Bronchial epithelial cell (primary cell): ENCODE results near the gene VWA1. TPM values are rescaled to one million over a fixed set of nuclear protein-coding genes. Genes with fewer than 3 reads are reported as not detected.

Experiments
- DNase-seq: peaks from one replicate; pipeline ENCODE4 v3.0.0-alpha.2; 2010; ENCODE audit warnings: low read depth
- FAIRE-seq: peaks from 2 replicates; lab custom pipeline; 2011; peaks lifted over from hg19 to GRCh38; lab: Jason Lieb, UNC
- H3K27me3 ChIP-seq: 2 replicates; pipeline ENCODE4 v1.5.1; 2011; ENCODE audit warnings: low read length; ENCODE audit not compliant: control insufficient read depth, insufficient read depth
- H3K36me3 ChIP-seq: 2 replicates; pipeline ENCODE4 v1.5.1; 2011; ENCODE audit warnings: low read length; ENCODE audit not compliant: control insufficient read depth, insufficient read depth
- H3K4me3 ChIP-seq: 2 replicates; pipeline ENCODE4 v1.5.1; 2011; ENCODE audit warnings: mild to moderate bottlenecking, low read depth, low read length, control low read depth
- total RNA-seq: library from RNA; depleted of rRNA; stranded (reverse); fragments of >200 nt; gene quantifications from 2 replicates; pipeline ENCODE4 v1.2.1, GENCODE V29; 2014
- TF ChIP-seq, protein P1 (sequence below): IDR thresholded peaks from 2 replicates; pipeline ENCODE4 v1.5.1; 2011; ENCODE audit warnings: mild to moderate bottlenecking, moderate library complexity, low read length, control low read depth, inconsistent platforms; ENCODE audit not compliant: insufficient read depth, severe bottlenecking

The VWA1 gene, protein sequence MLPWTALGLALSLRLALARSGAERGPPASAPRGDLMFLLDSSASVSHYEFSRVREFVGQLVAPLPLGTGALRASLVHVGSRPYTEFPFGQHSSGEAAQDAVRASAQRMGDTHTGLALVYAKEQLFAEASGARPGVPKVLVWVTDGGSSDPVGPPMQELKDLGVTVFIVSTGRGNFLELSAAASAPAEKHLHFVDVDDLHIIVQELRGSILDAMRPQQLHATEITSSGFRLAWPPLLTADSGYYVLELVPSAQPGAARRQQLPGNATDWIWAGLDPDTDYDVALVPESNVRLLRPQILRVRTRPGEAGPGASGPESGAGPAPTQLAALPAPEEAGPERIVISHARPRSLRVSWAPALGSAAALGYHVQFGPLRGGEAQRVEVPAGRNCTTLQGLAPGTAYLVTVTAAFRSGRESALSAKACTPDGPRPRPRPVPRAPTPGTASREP
- 5.0 and 7.9 TPM in 2 replicates for total RNA-seq

DNA sequence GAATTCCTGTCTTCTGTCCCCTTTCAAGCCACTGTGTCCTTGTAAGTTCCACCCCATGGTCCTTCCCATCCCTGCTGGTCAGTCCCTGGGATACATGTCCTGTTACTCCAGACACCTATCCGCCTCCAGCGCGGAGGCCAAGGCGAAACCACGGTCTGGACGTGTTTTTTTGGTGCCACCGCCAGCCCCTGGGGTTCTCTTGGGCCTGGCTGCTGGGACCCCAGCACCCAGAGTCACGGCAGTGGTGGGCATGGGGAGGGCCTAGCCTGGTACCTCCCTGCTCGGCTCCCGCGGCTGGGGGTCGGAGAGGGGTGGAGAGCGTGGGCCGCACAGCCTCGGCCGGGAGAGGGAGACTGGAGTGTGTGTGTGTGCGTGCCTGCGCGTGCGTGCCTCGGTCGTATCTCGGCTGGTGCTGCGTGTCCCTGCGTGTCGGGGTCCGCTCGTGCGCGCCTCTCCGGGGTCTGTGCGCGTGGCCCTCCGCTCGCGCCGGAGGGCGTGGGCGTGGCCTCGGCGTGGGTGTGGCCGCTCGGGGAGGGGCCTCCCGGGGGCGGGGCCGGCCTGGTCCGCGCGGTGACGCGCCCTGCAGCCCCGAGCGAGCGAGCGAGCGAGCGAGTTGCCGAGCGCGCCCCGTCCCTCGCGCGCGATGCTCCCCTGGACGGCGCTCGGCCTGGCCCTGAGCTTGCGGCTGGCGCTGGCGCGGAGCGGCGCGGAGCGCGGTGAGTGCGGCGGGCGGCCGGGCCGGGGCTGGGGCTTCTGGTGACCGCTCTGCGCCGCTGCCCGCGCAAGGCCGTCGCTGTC lies at the start of gene VWA1:
Gene VWA1 (plus strand): TSS at position 585 of the 798 bp plus-strand sequence. CDS start 59 bp downstream, at position 644.
- no peaks in the 10 kb centered on the region for H3K36me3 ChIP-seq
- FAIRE-seq (no peak), DNase-seq (no peak)
- peak within 1 kb of the TSS; percentile 61 for H3K4me3 ChIP-seq
- TF ChIP-seq, protein P1, sequence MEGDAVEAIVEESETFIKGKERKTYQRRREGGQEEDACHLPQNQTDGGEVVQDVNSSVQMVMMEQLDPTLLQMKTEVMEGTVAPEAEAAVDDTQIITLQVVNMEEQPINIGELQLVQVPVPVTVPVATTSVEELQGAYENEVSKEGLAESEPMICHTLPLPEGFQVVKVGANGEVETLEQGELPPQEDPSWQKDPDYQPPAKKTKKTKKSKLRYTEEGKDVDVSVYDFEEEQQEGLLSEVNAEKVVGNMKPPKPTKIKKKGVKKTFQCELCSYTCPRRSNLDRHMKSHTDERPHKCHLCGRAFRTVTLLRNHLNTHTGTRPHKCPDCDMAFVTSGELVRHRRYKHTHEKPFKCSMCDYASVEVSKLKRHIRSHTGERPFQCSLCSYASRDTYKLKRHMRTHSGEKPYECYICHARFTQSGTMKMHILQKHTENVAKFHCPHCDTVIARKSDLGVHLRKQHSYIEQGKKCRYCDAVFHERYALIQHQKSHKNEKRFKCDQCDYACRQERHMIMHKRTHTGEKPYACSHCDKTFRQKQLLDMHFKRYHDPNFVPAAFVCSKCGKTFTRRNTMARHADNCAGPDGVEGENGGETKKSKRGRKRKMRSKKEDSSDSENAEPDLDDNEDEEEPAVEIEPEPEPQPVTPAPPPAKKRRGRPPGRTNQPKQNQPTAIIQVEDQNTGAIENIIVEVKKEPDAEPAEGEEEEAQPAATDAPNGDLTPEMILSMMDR = no peak
- no peaks in the 10 kb centered on the region for H3K27me3 ChIP-seq

DNA sequence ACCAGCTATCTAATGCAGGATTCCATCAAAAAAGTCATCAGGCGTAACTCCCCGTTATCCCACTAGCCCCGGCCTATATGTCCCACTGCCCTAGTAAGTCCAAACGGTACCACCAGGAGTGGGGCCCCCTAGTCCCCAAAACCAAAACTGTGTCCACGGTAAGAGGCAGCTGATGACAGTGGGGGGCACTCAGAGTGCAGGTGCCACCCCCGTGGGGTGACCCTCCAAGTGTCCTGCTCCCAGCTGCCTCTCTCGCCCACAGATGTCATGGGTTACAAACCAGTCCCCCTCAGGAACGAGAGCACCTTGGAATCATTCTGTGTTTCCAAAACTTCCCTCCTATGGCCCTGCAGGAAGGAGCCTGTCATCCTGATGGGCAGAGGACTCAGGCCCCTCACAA lies 49.6 kb upstream of the VWA1 start:
- Histone ChIP-seq H3K27me3 (no peaks in the 10 kb centered on the region), H3K36me3 (peaks cover 32% of the 10 kb centered on the region), H3K4me3 (no peak overlapping the region)
- no peak for FAIRE-seq
- TF ChIP-seq, protein P1 = no peak
- no peak for DNase-seq

DNA sequence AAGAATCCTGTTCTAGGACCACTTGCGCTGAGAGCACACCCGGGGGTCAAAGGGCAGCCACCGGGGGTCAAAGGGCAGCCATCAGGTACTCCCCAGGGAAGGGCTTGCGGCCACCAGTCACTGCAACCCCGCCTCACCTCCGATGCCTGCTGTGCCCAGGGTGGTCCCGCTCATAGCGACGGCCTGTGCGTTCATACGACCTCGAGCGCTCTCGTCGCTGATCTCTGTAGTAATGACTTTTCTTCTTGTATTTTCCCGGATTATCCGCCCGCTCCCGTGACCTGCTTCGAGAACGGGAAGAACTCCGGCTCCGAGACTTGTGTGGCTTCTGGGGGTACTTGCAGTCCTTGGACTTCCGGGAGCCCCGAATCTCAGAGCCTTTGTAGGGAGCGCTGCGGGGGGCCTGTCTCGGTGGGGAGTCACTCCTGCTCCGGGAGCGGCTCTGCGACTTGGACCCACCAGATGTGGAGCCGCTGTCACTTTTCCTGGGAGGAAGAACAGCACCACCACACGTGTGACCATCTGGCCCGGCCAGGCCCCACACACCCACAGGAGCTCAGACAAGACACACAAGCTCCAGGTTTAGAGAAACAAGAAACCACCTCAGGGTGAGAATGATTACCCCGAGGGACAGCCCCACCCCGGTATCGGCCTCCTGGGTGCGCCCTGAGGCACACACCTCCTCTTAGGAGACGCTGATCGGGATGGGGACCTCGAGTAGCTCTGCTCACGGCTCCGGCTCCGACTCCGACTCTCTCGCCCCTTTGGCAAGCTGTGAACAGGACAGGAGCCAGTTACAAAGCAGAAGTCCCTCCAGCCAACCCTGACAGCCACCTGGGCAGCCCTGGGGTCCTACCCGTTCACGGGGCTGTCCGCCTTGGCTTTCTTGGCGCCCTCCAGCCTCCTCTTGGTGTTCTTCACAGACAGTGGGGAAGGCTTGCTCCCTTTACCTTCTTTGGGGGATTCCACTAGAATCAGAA lies 48.1 kb upstream of the VWA1 start:
- DNase-seq (no peak), FAIRE-seq (no peak)
- Histone ChIP-seq H3K36me3 (peaks cover 37% of the 10 kb centered on the region), H3K27me3 (no peaks in the 10 kb centered on the region), H3K4me3 (no peak overlapping the region)
- TF ChIP-seq, protein P1 = no peak

DNA sequence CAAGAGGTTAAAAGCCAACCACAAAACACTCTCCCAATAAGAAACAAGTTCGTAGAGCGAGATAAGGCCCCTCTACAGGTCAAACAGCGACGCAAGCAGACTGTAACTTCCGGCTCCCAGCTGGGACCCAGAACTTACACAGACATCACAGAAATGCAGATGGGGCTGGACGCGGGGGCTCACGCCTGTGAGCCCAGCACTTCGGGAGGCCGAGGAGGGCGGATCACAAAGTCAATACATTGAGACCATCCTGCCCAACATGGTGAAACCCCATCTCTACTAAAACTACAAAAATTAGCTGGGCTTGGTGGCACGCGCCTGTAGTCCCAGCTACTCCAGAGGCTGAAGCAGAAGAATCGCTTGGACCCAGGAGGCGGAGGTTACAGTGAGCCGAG lies 47.4 kb upstream of the VWA1 start:
- FAIRE-seq (no peak), DNase-seq (no peak)
- TF ChIP-seq, protein P1 = no peak

DNA sequence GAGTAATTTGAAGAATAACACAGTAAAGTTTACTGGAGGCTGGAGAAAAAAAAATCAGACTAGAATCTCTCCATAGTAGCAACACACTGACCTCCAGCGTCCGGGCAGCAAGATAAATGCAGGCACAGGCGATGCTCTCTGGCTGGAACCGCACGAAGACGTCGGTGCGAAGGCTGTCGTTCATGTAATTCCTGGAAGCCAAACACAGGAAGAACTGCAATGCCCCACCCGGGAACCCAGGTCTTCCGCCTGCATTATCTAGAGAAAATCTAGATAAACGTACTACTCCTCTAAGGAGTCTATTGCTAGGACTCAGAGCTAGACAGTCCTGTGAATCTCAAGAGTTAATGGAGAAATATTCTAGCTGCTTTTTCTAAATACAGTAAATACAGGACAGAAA lies 44.8 kb upstream of the VWA1 start:
- TF ChIP-seq, protein P1 = no peak
- Histone ChIP-seq H3K4me3 (no peak overlapping the region), H3K36me3 (peaks cover 57% of the 10 kb centered on the region), H3K27me3 (no peaks in the 10 kb centered on the region)
- FAIRE-seq (no peak), DNase-seq (no peak)

More for the DNA sequence above, 47.4 kb upstream of the VWA1 start:
- no peak overlapping the region for H3K4me3 ChIP-seq
- H3K27me3 ChIP-seq = no peaks in the 10 kb centered on the region
- peaks cover 41% of the 10 kb centered on the region for H3K36me3 ChIP-seq
